AG04449 (cell line): ENCODE data around the gene WDFY4.

Experiments
- CTCF ChIA-PET: fragments of 350-600 bp; formaldehyde crosslinking; extraction: SDS; loops from one replicate; lab custom pipeline; 2021; ENCODE audit warnings: antibody characterized with exemption; lab: Yijun Ruan, JAX
- POLR2A ChIA-PET: fragments of 400-600, 350-600 bp; formaldehyde crosslinking; extraction: SDS; loops from one replicate; lab custom pipeline; 2020; ENCODE audit warnings: antibody characterized with exemption, inconsistent platforms; lab: Yijun Ruan, JAX
- DNase-seq: peaks from one replicate; pipeline ENCODE4 v3.0.0-alpha.2; 2010; ENCODE audit warnings: low read depth, low spot score
- H3K4me3 ChIP-seq: 2 replicates; pipeline ENCODE4 v1.5.1; 2011; ENCODE audit warnings: low read depth, mild to moderate bottlenecking, control low read depth, low read length
- TF ChIP-seq, protein P1 (sequence below): IDR thresholded peaks from one replicate; pipeline ENCODE4 v1.5.1; 2011; ENCODE audit warnings: mild to moderate bottlenecking, moderate library complexity, low read length, control low read depth, inconsistent platforms; ENCODE audit not compliant: insufficient read depth; ENCODE audit errors: missing control alignments

WDFY4 gene

DNA sequence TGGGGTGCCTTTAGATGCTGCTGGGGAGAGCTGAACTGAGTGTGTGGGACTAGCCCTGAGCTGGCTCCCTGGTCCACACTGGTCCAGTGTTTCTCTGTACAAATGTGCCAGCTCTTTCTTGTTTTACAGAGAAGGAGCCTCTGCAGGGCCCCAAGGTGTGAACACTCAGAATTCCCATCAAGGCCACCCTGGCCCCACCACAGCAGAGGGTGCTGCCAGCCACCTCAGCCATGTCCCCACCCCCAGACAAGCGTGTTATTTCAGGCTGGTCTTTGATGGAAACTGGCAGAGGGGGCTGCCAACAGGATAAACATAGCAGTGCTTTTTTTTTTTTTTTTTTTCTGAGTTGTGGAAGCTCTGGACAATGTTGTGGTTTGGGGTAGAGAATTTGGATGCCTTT is 323.4 kb downstream of the WDFY4 start:
- ChIA-PET POLR2A (no interaction called here), CTCF (interaction anchor here (0.9 to 1.1 kb wide), 3 partner anchors 15 to 399 kb away, joined by 3 read pairs; no protein-coding TSS in a partner anchor)
- no peak overlapping the region for H3K4me3 ChIP-seq
- TF ChIP-seq, protein P1, sequence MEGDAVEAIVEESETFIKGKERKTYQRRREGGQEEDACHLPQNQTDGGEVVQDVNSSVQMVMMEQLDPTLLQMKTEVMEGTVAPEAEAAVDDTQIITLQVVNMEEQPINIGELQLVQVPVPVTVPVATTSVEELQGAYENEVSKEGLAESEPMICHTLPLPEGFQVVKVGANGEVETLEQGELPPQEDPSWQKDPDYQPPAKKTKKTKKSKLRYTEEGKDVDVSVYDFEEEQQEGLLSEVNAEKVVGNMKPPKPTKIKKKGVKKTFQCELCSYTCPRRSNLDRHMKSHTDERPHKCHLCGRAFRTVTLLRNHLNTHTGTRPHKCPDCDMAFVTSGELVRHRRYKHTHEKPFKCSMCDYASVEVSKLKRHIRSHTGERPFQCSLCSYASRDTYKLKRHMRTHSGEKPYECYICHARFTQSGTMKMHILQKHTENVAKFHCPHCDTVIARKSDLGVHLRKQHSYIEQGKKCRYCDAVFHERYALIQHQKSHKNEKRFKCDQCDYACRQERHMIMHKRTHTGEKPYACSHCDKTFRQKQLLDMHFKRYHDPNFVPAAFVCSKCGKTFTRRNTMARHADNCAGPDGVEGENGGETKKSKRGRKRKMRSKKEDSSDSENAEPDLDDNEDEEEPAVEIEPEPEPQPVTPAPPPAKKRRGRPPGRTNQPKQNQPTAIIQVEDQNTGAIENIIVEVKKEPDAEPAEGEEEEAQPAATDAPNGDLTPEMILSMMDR, result no peak
- no peak for DNase-seq

DNA sequence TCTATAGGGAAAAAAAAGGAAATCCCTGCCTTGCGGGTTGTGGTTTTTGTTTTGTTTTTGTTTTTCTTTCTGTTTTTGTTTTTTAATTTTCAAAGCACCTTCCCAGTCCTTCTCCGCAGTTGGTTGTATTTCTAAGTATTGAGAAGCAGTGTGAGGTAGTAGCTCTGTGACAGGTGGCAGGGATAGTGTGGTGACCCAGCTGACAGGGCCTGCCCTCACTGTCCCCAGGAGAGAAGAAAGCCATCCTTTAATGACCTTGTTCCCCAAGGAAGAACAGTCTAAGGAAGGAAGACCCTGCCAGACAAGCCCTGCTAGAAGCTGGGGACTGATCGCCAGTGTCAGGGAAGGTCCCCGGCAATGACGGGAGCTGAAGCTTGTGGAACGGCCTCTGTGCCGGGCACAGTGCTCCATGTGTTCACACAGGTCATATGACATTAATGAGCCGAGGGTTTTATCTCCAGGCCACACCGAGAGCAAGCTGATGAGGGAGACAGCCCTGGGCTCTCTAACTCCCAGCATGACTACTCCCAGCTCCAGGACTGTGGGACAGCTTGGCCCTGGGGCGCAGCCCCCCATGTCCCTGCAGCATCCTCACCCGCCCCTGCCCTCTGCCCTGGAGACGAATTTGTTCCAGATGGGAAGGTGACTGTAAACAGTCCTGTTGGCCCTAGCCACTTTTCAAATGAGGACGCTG is 324.0 kb downstream of the WDFY4 start:
- H3K4me3 ChIP-seq, result no peak overlapping the region
- ChIA-PET CTCF (interaction anchor here (0.9 to 1.1 kb wide), 2 partner anchors 27 to 399 kb away, joined by 3 read pairs; no protein-coding TSS in a partner anchor), POLR2A (no interaction called here)
- DNase-seq, result no peak
- TF ChIP-seq, protein P1, result no peak

DNA sequence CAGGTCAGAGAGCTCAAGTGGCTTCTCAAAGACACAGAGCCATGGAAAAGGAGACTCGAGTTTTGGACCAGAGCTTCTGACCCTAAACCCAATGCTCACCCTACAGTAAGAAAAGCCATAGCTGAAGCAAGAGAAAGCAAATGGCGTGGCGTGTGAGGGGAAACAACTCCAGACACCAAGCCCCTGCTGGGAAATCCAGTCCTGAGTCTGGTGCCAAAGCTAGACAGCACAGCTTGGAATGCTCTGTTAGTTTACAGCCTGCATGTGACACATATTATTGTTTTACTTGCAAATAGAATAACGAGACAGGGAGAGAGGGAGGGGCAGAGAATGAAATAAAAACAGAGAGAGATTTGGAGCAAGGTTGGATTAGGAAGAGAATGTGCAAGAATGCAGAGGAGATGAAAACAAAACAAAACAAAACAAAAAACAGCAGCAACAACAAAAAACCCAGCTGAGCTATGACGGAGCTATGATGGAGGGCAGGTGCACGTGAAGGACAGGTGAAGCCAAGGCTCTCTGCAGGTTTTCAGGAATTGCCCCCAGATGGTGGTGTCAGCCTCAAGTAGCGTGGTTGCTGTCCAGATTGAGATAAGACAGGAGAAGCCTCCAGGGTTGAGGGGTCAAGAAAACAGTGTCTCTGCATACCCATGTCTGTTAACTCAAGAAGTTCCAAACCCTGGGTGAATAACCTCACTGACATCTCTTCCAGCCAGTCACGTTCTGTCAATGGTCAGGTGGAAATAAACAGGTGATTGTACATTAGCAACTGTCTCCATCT is 324.7 kb downstream of the WDFY4 start:
- no peak overlapping the region for H3K4me3 ChIP-seq
- POLR2A ChIA-PET, result no interaction called here
- TF ChIP-seq, protein P1, result no peak
- DNase-seq, result no peak
- CTCF ChIA-PET, result interaction anchor here (0.9 to 1.1 kb wide), 3 partner anchors 28 to 398 kb away, joined by 3 read pairs; no protein-coding TSS in a partner anchor

DNA sequence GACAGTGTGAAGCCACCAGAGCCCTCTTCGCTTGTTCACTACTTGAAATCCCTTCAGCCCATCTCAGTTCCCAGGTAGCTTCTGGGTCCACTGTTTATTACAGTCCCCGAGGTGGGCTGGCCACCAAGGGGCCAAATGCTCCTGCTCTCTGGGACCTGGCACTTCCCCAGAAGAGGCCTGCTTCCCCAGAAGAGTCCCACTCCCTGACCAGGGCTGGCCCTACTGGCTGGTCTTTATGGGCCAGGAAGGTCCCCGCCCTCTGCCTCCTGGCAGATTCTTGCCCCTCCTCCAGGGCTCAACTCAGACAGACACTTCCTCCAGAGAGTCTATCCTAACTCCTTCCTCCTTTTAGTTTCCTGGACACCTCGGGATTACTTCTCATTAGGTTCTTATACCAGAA is 325.6 kb downstream of the WDFY4 start:
- POLR2A ChIA-PET, result no interaction called here
- DNase-seq, result no peak

DNA sequence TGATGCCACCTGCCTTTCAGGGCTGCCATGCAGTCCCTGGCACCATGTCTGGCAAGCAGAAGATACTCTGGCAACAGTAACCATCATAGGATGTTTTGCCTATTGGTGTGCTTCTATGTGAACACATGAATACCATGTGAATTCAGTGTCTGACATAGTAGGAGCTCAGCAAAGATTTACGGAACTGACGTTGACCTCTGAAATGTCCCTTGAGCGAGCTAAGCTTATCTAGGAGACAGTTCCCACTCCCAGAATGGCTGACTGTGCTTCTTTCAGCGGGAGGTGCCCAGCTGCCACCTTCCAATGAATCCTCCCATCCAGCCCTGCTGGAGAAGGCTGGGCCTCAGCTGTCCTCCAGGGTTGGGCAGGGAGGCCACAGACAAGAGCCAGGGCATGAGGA is 326.2 kb downstream of the WDFY4 start:
- ChIA-PET CTCF (interaction anchor here (0.6 kb wide), 1 partner anchor 35 kb away, joined by 3 read pairs; no protein-coding TSS in a partner anchor), POLR2A (no interaction called here)

More for the DNA sequence above, 325.6 kb downstream of the WDFY4 start:
- CTCF ChIA-PET, result interaction anchor here (1.0 kb wide), 1 partner anchor 30 kb away, joined by 3 read pairs; no protein-coding TSS in a partner anchor
- TF ChIP-seq, protein P1, result no peak
- H3K4me3 ChIP-seq, result no peak overlapping the region

More for the DNA sequence above, 326.2 kb downstream of the WDFY4 start:
- no peak for DNase-seq
- H3K4me3 ChIP-seq, result no peak overlapping the region
- TF ChIP-seq, protein P1, result no peak
